HFF-Myc (cell line): ENCODE results near the gene PDXK.
"Not testable (repeated sequence)": the region's sequence is repeated elsewhere in the genome, so short reads cannot be mapped to it uniquely, and the experiment has no call there.

Experiments used
- DNase-seq: peaks from one replicate; pipeline ENCODE4 v3.0.0-alpha.2; 2011; ENCODE audit warnings: low read depth; ENCODE audit errors: extremely low read depth
- H3K4me3 ChIP-seq: replicated peaks from 2 replicates; pipeline ENCODE4 v1.5.1; 2011; ENCODE audit warnings: low read depth, mild to moderate bottlenecking, control low read depth, low read length
- CTCF ChIP-seq: IDR thresholded peaks from 2 replicates; pipeline ENCODE4 v1.5.1; 2012; ENCODE audit warnings: mild to moderate bottlenecking, low read depth, low read length, control low read depth; ENCODE audit errors: missing control alignments

Gene PDXK

GRCh38 chr21:43718872-43719747 lies at the start of gene PDXK:
TSS of gene PDXK (plus strand) at chr21:43719129. CDS start at chr21:43719295, 166 bp downstream.
- no peak for TF ChIP-seq CTCF
- H3K4me3 ChIP-seq: peak within 1 kb of the TSS; percentile 72
- DNase-seq: no peak

GRCh38 chr21:43669828-43670605 lies 48.9 kb upstream of the PDXK start:
- no peak for TF ChIP-seq CTCF
- H3K4me3 ChIP-seq: no peak overlapping the region
- DNase-seq: no peak

- DNase-seq: no peak
- H3K4me3 ChIP-seq: no peak overlapping the region
- no peak for TF ChIP-seq CTCF
These were observed 43.1 kb upstream of the PDXK start for GRCh38 chr21:43675871-43676270.

- DNase-seq: no peak
- TF ChIP-seq CTCF: no peak
These were observed 42.5 kb upstream of the PDXK start for GRCh38 chr21:43676391-43676790.

DNA sequence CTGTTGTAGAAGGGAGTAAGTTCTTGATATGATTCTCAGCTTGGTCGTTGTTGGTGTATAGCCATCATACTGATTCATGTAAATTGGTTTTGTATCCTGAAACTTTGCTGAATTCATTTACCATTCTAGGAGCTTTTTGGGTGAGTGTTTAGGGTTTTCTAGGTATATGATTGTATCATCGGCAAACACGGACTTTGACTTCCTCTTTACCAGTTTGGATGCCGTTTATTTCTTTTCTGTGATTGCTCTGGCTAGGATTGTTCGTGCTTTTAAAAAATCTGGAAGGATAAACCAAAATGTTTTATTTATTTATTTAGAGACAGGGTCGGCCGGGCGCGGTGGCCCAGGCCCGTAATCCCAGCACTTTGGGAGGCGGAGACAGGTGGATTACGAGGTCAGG lies 39.0 kb upstream of the PDXK start:
- H3K4me3 ChIP-seq: no peak overlapping the region
- DNase-seq: no peak
- TF ChIP-seq CTCF: no peak

More at GRCh38 chr21:43676391-43676790, 42.5 kb upstream of the PDXK start:
- no peak overlapping the region for H3K4me3 ChIP-seq

- DNase-seq, H3K4me3 ChIP-seq: not testable (repeated sequence)
These were observed 38.5 kb upstream of the PDXK start for GRCh38 chr21:43680421-43680820.

- H3K4me3 ChIP-seq: no peak overlapping the region
- no peak for TF ChIP-seq CTCF
- no peak for DNase-seq
These were observed 37.3 kb upstream of the PDXK start for GRCh38 chr21:43681650-43682049.
